ENCODE measurements around the gene PMP22. TPM values are rescaled to one million over a fixed set of nuclear protein-coding genes. Genes with fewer than 3 reads are reported as not detected.

PMP22 gene
- total RNA-seq, 1 donor: 38.0 TPM

DNA sequence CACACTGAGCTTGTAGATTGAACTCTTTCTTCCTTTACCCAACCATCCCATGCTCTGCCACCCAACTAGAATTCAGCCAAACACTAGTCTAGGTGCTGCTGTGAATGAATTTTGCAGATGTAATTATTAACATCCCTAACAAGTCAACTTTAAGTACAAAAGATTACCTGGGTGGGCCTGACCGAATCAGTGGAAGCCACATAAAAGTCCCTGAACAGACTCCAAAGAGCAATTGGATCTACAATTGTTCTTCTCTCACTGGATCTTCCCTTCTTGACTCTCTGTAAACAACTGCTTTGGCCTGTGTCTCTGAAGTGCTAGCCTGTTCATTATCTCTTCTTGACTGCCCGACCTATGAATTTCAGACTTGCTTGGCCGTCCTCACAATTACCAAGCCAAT lies 67.9 kb downstream of the PMP22 start:
- no peak overlapping the region for H3K4me3 ChIP-seq (ENCODE audit: low read depth, low read length)
- no peak for DNase-seq (ENCODE audit: low read depth)
- TF ChIP-seq, protein P1, sequence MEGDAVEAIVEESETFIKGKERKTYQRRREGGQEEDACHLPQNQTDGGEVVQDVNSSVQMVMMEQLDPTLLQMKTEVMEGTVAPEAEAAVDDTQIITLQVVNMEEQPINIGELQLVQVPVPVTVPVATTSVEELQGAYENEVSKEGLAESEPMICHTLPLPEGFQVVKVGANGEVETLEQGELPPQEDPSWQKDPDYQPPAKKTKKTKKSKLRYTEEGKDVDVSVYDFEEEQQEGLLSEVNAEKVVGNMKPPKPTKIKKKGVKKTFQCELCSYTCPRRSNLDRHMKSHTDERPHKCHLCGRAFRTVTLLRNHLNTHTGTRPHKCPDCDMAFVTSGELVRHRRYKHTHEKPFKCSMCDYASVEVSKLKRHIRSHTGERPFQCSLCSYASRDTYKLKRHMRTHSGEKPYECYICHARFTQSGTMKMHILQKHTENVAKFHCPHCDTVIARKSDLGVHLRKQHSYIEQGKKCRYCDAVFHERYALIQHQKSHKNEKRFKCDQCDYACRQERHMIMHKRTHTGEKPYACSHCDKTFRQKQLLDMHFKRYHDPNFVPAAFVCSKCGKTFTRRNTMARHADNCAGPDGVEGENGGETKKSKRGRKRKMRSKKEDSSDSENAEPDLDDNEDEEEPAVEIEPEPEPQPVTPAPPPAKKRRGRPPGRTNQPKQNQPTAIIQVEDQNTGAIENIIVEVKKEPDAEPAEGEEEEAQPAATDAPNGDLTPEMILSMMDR (IDR thresholded peaks at IDR 0.05; ENCODE audit: insufficient read depth, low read depth, low read length): no peak

DNA sequence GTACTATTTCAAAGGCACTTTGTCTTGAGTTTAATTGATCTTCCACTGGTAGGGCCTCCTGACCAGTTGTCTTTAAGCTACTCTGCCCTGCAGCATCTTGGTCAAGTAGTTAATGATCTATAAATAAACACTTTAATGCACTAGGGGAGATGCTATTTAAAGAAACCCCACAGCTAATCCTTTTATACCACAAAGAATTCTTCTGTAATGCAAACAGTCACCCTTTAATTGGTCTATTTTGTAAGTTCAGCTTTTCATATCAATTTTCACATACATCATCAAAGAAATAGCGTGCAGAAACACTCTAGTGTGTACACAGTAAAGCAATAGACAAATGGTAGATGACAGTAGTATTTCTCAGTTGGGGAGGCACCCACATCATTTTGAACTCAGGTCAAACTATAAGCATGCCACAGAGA lies 70.3 kb downstream of the PMP22 start:
- no peak for DNase-seq (ENCODE audit: low read depth)
- no peak overlapping the region for H3K4me3 ChIP-seq (ENCODE audit: low read depth, low read length)
- TF ChIP-seq, protein P1 (IDR thresholded peaks at IDR 0.05; ENCODE audit: insufficient read depth, low read depth, low read length): no peak

DNA sequence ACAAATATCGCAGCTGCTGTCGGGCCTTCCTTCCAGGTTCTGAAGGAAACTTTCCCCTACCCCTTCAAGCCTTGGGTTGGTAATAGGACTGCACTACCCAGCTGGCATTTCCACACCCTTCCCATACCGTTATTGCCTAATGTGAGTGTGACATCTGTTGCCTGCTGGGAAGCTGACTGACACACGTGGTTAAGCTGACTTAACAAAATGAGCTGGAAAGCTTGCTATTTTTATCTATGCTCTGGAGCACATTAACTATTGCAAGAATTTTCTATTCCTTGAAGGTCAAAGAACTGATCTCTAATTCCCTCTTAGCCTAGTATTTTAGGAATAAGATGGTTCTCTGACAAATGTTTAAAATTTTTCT lies 79.5 kb downstream of the PMP22 start:
- DNase-seq (ENCODE audit: low read depth): peak; percentile 54
- TF ChIP-seq, protein P1 (IDR thresholded peaks at IDR 0.05; ENCODE audit: insufficient read depth, low read depth, low read length): no peak
- no peak overlapping the region for H3K4me3 ChIP-seq (ENCODE audit: low read depth, low read length)

DNA sequence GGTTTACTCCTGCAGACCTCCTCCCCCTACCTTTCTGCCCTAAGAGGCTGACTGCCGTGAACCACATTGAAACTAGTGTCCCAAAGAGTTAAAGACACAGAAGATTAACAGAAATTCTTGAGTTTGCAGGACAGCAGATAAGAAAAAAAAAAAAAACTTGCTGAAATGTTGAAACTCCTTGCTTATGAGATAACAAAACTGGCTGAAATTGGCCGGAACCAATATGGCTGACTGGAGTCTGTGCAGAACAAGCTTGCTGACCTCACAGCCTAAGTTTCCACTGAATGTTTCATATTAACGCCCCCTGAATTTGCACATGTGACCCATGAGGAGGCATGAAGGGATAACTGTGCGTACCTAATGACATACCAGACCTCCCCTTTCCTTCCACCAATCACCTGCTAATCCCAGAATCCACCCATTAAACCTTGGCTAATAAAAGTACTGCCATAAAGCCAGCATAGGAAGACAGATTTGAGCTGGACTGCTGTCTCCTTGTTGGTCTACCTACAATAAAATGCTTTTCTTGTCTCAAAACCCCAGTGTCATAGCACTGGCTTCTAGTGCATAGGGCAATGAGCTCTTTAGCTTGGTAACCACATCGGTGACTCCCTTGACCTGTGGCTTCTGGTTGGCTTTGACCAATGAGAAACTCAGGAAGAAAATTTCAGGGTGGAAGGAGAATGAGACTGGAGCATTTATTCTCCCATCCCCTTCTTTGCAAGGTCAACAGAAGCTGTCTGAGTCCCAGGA lies 80.1 kb downstream of the PMP22 start:
- TF ChIP-seq, protein P1 (IDR thresholded peaks at IDR 0.05; ENCODE audit: insufficient read depth, low read depth, low read length): no peak
- no peak overlapping the region for H3K4me3 ChIP-seq (ENCODE audit: low read depth, low read length)
- no peak for DNase-seq (ENCODE audit: low read depth)

DNA sequence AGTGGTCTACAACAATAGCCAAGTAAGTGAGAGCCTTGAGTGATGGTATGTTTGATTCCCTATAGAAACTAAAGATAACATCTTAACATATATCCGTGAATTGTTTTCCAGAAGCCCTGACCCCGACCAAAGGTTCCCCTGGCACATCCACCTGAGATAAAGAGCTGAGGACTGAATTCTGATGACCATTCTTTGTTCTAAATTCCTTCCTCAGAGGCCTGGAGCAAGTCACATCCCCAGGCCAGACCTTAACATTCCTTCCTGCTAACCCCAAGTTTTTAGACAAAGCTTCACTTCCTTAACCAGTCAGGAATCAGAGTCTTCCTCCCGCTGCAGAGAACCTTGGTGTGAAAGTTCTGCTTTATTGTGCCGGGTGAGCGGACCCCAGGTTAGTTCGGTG lies 83.3 kb downstream of the PMP22 start:
- TF ChIP-seq, protein P1 (IDR thresholded peaks at IDR 0.05; ENCODE audit: insufficient read depth, low read depth, low read length): no peak
- H3K4me3 ChIP-seq (ENCODE audit: low read depth, low read length): no peak overlapping the region
- no peak for DNase-seq (ENCODE audit: low read depth)

DNA sequence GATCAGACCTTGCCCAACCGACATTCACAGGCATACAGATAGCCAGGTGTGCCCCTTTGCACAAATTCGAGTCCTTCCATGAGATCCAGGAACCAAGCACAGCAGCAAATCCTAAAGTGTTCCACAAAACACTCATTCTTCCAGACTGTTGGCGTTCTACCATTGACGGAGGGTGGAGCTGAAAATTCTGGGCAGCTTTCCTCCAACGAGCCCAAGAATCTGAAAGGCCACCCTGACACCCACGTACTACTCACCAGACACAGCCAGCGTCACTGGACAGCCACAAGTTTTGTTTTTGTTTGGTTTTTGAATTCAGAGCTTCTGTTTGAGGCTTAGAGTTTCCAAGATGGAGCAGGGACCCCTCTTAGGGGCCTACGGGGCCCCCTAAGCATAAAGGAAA lies 83.8 kb downstream of the PMP22 start:
- TF ChIP-seq, protein P1 (IDR thresholded peaks at IDR 0.05; ENCODE audit: insufficient read depth, low read depth, low read length): no peak
- DNase-seq (ENCODE audit: low read depth): no peak
- H3K4me3 ChIP-seq (ENCODE audit: low read depth, low read length): no peak overlapping the region

DNA sequence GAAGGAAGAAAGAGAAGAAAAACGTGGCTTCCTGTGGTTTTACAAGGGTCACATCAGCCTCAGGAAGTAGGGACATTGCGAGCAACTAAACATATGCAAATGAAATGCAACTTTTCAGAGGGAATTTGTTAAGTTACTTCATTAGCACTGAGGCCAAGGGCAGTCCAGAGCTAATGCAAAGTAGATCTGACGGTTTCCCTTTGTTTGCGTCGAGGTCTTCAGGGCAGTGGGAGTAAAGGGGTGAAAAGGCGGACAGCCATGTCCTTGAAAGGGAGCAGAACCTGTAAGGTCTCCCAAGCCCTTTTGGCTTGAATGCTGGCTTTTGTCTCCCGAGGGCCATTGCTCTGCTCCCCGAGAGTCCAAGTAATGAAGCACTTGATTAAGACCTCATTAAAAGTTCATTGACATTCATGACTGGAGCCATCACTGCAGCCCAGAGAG lies 85.0 kb downstream of the PMP22 start:
- no peak for DNase-seq (ENCODE audit: low read depth)
- no peak overlapping the region for H3K4me3 ChIP-seq (ENCODE audit: low read depth, low read length)
- TF ChIP-seq, protein P1 (IDR thresholded peaks at IDR 0.05; ENCODE audit: insufficient read depth, low read depth, low read length): no peak

All from fibroblast of villous mesenchyme (primary cell).